ENCODE data around the gene TLR6. TPM values are rescaled to one million over a fixed set of nuclear protein-coding genes. Genes with fewer than 3 reads are reported as not detected.

TLR6 gene
- total RNA-seq, 1 donor from 2014 or later, result 1.7 TPM

GRCh38 chr4:38861791-38862190 lies 5.2 kb upstream of the TLR6 start:
- no peaks in the 10 kb centered on the region for H3K36me3 Mint-ChIP-seq (ENCODE audit: low read depth)
- intact Hi-C loops (cut with micrococcal nuclease), result no loop called here
- no peak overlapping the region for H3K4me3 Mint-ChIP-seq
- DNase-seq (ENCODE audit: low spot score), result no peak
- no peaks in the 10 kb centered on the region for H3K27me3 Mint-ChIP-seq (ENCODE audit: insufficient read depth)
- no peak overlapping the region for H3K27ac Mint-ChIP-seq
- H3K4me1 Mint-ChIP-seq (ENCODE audit: low read depth), result peaks cover 47% of the 10 kb centered on the region
- H3K9me3 Mint-ChIP-seq, result no peaks in the 10 kb centered on the region

- peak; percentile 45 for DNase-seq (ENCODE audit: low spot score)
- intact Hi-C loops (cut with micrococcal nuclease), result loop anchor here (1.0 kb wide), 1 partner anchor 102 kb away; no protein-coding TSS in a partner anchor
- H3K27ac Mint-ChIP-seq, result peak overlapping the region; percentile 12
- H3K4me3 Mint-ChIP-seq, result no peak overlapping the region
- no peaks in the 10 kb centered on the region for H3K9me3 Mint-ChIP-seq
- H3K4me1 Mint-ChIP-seq (ENCODE audit: low read depth), result peaks cover 55% of the 10 kb centered on the region
- no peaks in the 10 kb centered on the region for H3K36me3 Mint-ChIP-seq (ENCODE audit: low read depth)
- H3K27me3 Mint-ChIP-seq (ENCODE audit: insufficient read depth), result no peaks in the 10 kb centered on the region
Observed at GRCh38 chr4:38860788-38861424, 4.3 kb upstream of the TLR6 start.

- Mint-ChIP-seq H3K4me1 (ENCODE audit: low read depth) (peaks cover 54% of the 10 kb centered on the region), H3K36me3 (ENCODE audit: low read depth) (no peaks in the 10 kb centered on the region), H3K9me3 (no peaks in the 10 kb centered on the region), H3K27me3 (ENCODE audit: insufficient read depth) (no peaks in the 10 kb centered on the region), H3K27ac (no peak overlapping the region), H3K4me3 (no peak overlapping the region)
- DNase-seq (ENCODE audit: low spot score), result no peak
- intact Hi-C loops (cut with micrococcal nuclease), result loop anchor here (5.0 kb wide), 5 partner anchors 192 to 967 kb away; partner anchors contain the start of genes TBC1D1 and WDR19
Observed at GRCh38 chr4:38859501-38859900, 2.9 kb upstream of the TLR6 start.

- DNase-seq (ENCODE audit: low spot score), result no peak
- intact Hi-C loops (cut with micrococcal nuclease), result loop anchor here (5.0 kb wide), 5 partner anchors 191 to 966 kb away; partner anchors contain the start of genes TBC1D1 and WDR19
- no peaks in the 10 kb centered on the region for H3K9me3 Mint-ChIP-seq
- peak overlapping the region; percentile 66 for H3K4me3 Mint-ChIP-seq
- peak overlapping the region; percentile 86 for H3K27ac Mint-ChIP-seq
- no peaks in the 10 kb centered on the region for H3K27me3 Mint-ChIP-seq (ENCODE audit: insufficient read depth)
- no peaks in the 10 kb centered on the region for H3K36me3 Mint-ChIP-seq (ENCODE audit: low read depth)
- H3K4me1 Mint-ChIP-seq (ENCODE audit: low read depth), result peaks cover 54% of the 10 kb centered on the region
Observed at GRCh38 chr4:38858097-38858420, 1.4 kb upstream of the TLR6 start.

- Mint-ChIP-seq H3K4me3 (peak overlapping the region; percentile 66), H3K36me3 (ENCODE audit: low read depth) (peaks cover 1% of the 10 kb centered on the region), H3K4me1 (ENCODE audit: low read depth) (peaks cover 54% of the 10 kb centered on the region), H3K27ac (peak overlapping the region; percentile 86), H3K27me3 (ENCODE audit: insufficient read depth) (no peaks in the 10 kb centered on the region), H3K9me3 (no peaks in the 10 kb centered on the region)
- intact Hi-C loops (cut with micrococcal nuclease), result loop anchor here (1.0 to 5.0 kb wide), 8 partner anchors 10 to 965 kb away; partner anchors contain the start of genes FAM114A1, TBC1D1 and WDR19
- DNase-seq (ENCODE audit: low spot score), result no peak
Observed at GRCh38 chr4:38857354-38858096, 908 bp upstream of the TLR6 start.

- H3K4me3 Mint-ChIP-seq, result peak overlapping the region; percentile 88
- intact Hi-C loops (cut with micrococcal nuclease), result loop anchor here (1.0 to 5.0 kb wide), 13 partner anchors 33 to 964 kb away; partner anchors contain the start of genes TBC1D1, TLR1 and WDR19
- no peaks in the 10 kb centered on the region for H3K9me3 Mint-ChIP-seq
- no peaks in the 10 kb centered on the region for H3K27me3 Mint-ChIP-seq (ENCODE audit: insufficient read depth)
- H3K36me3 Mint-ChIP-seq (ENCODE audit: low read depth), result peaks cover 3% of the 10 kb centered on the region
- H3K27ac Mint-ChIP-seq, result peak overlapping the region; percentile 88
- peaks cover 43% of the 10 kb centered on the region for H3K4me1 Mint-ChIP-seq (ENCODE audit: low read depth)
- DNase-seq (ENCODE audit: low spot score), result no peak
Observed at GRCh38 chr4:38856046-38856445, 571 bp downstream of the TLR6 start.

- peaks cover 2% of the 10 kb centered on the region for H3K9me3 Mint-ChIP-seq
- peak overlapping the region; percentile 88 for H3K27ac Mint-ChIP-seq
- intact Hi-C loops (cut with micrococcal nuclease), result loop anchor here (5.0 kb wide), 5 partner anchors 188 to 963 kb away; partner anchors contain the start of genes TBC1D1 and WDR19
- peaks cover 37% of the 10 kb centered on the region for H3K4me1 Mint-ChIP-seq (ENCODE audit: low read depth)
- peak overlapping the region; percentile 88 for H3K4me3 Mint-ChIP-seq
- peaks cover 4% of the 10 kb centered on the region for H3K36me3 Mint-ChIP-seq (ENCODE audit: low read depth)
- DNase-seq (ENCODE audit: low spot score), result no peak
- H3K27me3 Mint-ChIP-seq (ENCODE audit: insufficient read depth), result no peaks in the 10 kb centered on the region
Observed at GRCh38 chr4:38855466-38855865, 1.2 kb downstream of the TLR6 start.

- Mint-ChIP-seq H3K36me3 (ENCODE audit: low read depth) (peaks cover 41% of the 10 kb centered on the region), H3K4me3 (no peak overlapping the region), H3K4me1 (ENCODE audit: low read depth) (no peaks in the 10 kb centered on the region), H3K27me3 (ENCODE audit: insufficient read depth) (no peaks in the 10 kb centered on the region), H3K9me3 (peaks cover 31% of the 10 kb centered on the region), H3K27ac (no peak overlapping the region)
- no peak for DNase-seq (ENCODE audit: low spot score)
- intact Hi-C loops (cut with micrococcal nuclease), result no loop called here
Observed at GRCh38 chr4:38846015-38846414, 10.6 kb downstream of the TLR6 start.

- Mint-ChIP-seq H3K27ac (no peak overlapping the region), H3K9me3 (peaks cover 6% of the 10 kb centered on the region), H3K36me3 (ENCODE audit: low read depth) (peaks cover 22% of the 10 kb centered on the region)
Observed at GRCh38 chr4:38842994-38843393, 13.6 kb downstream of the TLR6 start.

GRCh38 chr4:38837849-38838248 lies 18.8 kb downstream of the TLR6 start:
- intact Hi-C loops (cut with micrococcal nuclease), result loop anchor here (1.0 kb wide), 1 partner anchor 33 kb away; no protein-coding TSS in a partner anchor
- peaks cover 19% of the 10 kb centered on the region for H3K36me3 Mint-ChIP-seq (ENCODE audit: low read depth)
- no peak overlapping the region for H3K4me3 Mint-ChIP-seq
- peaks cover 16% of the 10 kb centered on the region for H3K4me1 Mint-ChIP-seq (ENCODE audit: low read depth)
- DNase-seq (ENCODE audit: low spot score), result no peak
- no peaks in the 10 kb centered on the region for H3K27me3 Mint-ChIP-seq (ENCODE audit: insufficient read depth)
- no peak overlapping the region for H3K27ac Mint-ChIP-seq
- H3K9me3 Mint-ChIP-seq, result peaks cover 27% of the 10 kb centered on the region

More at GRCh38 chr4:38842994-38843393, 13.6 kb downstream of the TLR6 start:
- intact Hi-C loops (cut with micrococcal nuclease), result no loop called here
- Mint-ChIP-seq H3K27me3 (ENCODE audit: insufficient read depth) (no peaks in the 10 kb centered on the region), H3K4me3 (no peak overlapping the region), H3K4me1 (ENCODE audit: low read depth) (peaks cover 7% of the 10 kb centered on the region)
- DNase-seq (ENCODE audit: low spot score), result no peak

- Mint-ChIP-seq H3K4me1 (ENCODE audit: low read depth) (peaks cover 16% of the 10 kb centered on the region), H3K27me3 (ENCODE audit: insufficient read depth) (no peaks in the 10 kb centered on the region), H3K9me3 (peaks cover 27% of the 10 kb centered on the region), H3K27ac (no peak overlapping the region), H3K36me3 (ENCODE audit: low read depth) (peaks cover 20% of the 10 kb centered on the region), H3K4me3 (no peak overlapping the region)
- no peak for DNase-seq (ENCODE audit: low spot score)
- intact Hi-C loops (cut with micrococcal nuclease), result loop anchor here (1.0 kb wide), 1 partner anchor 32 kb away; no protein-coding TSS in a partner anchor
Observed at GRCh38 chr4:38837334-38837733, 19.3 kb downstream of the TLR6 start.

- intact Hi-C loops (cut with micrococcal nuclease), result no loop called here
- Mint-ChIP-seq H3K4me1 (ENCODE audit: low read depth) (peaks cover 16% of the 10 kb centered on the region), H3K36me3 (ENCODE audit: low read depth) (peaks cover 23% of the 10 kb centered on the region), H3K27me3 (ENCODE audit: insufficient read depth) (peaks cover 4% of the 10 kb centered on the region), H3K4me3 (no peak overlapping the region), H3K9me3 (peaks cover 33% of the 10 kb centered on the region), H3K27ac (no peak overlapping the region)
- DNase-seq (ENCODE audit: low spot score), result no peak
Observed at GRCh38 chr4:38834570-38834969, 22.0 kb downstream of the TLR6 start.
